ENCODE data around the gene PPP1R13B. TPM values are rescaled to one million over a fixed set of nuclear protein-coding genes. Genes with fewer than 3 reads are reported as not detected.

The PPP1R13B gene
- total and polyA plus RNA-seq, 2 experiments from 2014 or later: 2.0 to 8.5 TPM

DNA sequence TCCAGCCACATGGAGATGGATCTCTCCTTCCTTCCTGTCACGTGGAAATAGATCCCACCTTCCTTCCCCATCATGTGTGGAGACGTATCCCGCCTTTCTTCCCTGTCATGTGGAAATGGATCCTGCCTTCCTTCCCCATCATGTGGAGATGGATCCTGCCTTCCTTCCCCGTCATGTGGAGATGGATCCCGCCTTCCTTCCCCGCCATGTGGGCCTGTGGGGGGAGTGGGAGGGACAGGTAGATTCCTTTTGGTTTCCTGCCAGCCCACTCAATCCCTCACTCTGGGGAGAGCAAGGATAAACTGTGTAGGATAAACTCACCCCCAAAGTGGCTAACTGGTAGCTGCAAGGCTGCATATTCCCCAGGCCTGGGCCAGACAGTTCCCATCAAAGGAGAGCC is 49.2 kb upstream of the PPP1R13B start:
- H3K4me3 Mint-ChIP-seq: no peak overlapping the region

More for the DNA sequence above, 49.2 kb upstream of the PPP1R13B start:
- Histone ChIP-seq H3K79me2 (replicated peaks; ENCODE audit: insufficient read depth) (no peaks in the 10 kb centered on the region), H3K9me2 (ENCODE audit: insufficient read depth) (no peaks in the 10 kb centered on the region), H3K4me2 (no peak overlapping the region), H3K27me3 (ENCODE audit: insufficient read depth) (no peaks in the 10 kb centered on the region), H3F3A (replicated peaks; ENCODE audit: low read depth) (no peaks in the 10 kb centered on the region), H3K4me3 (no peak overlapping the region), H3K36me3 (ENCODE audit: insufficient read depth) (no peaks in the 10 kb centered on the region), H3K27ac (ENCODE audit: low read depth) (no peak overlapping the region), H3K4me1 (ENCODE audit: insufficient read depth) (no peaks in the 10 kb centered on the region), H4K20me1 (replicated peaks; ENCODE audit: insufficient read depth) (no peaks in the 10 kb centered on the region), H2AFZ (no peak overlapping the region)
- peaks cover 6% of the 10 kb centered on the region; the same call in 2 of the 3 replicates for H3K4me1 Mint-ChIP-seq
- ATAC-seq (no peak), DNase-seq (ENCODE audit: low spot score) (no peak)
- TF ChIP-seq POLR2AphosphoS5 (IDR thresholded peaks at IDR 0.05; ENCODE audit: low read depth): no peak
- no peak for TF ChIP-seq STAT1 (IDR thresholded peaks at IDR 0.05; ENCODE audit: unreplicated experiment)
- TF ChIP-seq, protein P1, sequence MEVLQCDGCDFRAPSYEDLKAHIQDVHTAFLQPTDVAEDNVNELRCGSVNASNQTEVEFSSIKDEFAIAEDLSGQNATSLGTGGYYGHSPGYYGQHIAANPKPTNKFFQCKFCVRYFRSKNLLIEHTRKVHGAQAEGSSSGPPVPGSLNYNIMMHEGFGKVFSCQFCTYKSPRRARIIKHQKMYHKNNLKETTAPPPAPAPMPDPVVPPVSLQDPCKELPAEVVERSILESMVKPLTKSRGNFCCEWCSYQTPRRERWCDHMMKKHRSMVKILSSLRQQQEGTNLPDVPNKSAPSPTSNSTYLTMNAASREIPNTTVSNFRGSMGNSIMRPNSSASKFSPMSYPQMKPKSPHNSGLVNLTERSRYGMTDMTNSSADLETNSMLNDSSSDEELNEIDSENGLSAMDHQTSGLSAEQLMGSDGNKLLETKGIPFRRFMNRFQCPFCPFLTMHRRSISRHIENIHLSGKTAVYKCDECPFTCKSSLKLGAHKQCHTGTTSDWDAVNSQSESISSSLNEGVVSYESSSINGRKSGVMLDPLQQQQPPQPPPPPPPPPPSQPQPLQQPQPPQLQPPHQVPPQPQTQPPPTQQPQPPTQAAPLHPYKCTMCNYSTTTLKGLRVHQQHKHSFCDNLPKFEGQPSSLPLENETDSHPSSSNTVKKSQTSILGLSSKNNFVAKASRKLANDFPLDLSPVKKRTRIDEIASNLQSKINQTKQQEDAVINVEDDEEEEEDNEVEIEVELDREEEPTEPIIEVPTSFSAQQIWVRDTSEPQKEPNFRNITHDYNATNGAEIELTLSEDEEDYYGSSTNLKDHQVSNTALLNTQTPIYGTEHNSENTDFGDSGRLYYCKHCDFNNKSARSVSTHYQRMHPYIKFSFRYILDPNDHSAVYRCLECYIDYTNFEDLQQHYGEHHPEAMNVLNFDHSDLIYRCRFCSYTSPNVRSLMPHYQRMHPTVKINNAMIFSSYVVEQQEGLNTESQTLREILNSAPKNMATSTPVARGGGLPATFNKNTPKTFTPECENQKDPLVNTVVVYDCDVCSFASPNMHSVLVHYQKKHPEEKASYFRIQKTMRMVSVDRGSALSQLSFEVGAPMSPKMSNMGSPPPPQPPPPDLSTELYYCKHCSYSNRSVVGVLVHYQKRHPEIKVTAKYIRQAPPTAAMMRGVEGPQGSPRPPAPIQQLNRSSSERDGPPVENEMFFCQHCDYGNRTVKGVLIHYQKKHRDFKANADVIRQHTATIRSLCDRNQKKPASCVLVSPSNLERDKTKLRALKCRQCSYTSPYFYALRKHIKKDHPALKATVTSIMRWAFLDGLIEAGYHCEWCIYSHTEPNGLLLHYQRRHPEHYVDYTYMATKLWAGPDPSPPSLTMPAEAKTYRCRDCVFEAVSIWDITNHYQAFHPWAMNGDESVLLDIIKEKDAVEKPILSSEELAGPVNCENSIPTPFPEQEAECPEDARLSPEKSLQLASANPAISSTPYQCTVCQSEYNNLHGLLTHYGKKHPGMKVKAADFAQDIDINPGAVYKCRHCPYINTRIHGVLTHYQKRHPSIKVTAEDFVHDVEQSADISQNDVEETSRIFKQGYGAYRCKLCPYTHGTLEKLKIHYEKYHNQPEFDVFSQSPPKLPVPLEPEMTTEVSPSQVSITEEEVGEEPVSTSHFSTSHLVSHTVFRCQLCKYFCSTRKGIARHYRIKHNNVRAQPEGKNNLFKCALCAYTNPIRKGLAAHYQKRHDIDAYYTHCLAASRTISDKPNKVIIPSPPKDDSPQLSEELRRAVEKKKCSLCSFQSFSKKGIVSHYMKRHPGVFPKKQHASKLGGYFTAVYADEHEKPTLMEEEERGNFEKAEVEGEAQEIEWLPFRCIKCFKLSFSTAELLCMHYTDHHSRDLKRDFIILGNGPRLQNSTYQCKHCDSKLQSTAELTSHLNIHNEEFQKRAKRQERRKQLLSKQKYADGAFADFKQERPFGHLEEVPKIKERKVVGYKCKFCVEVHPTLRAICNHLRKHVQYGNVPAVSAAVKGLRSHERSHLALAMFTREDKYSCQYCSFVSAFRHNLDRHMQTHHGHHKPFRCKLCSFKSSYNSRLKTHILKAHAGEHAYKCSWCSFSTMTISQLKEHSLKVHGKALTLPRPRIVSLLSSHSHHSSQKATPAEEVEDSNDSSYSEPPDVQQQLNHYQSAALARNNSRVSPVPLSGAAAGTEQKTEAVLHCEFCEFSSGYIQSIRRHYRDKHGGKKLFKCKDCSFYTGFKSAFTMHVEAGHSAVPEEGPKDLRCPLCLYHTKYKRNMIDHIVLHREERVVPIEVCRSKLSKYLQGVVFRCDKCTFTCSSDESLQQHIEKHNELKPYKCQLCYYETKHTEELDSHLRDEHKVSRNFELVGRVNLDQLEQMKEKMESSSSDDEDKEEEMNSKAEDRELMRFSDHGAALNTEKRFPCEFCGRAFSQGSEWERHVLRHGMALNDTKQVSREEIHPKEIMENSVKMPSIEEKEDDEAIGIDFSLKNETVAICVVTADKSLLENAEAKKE (CRISPR knock-in tag; IDR thresholded peaks at IDR 0.05): no peak
- no peak for TF ChIP-seq EZH2 (IDR thresholded peaks at IDR 0.05; ENCODE audit: low read depth, unreplicated experiment)
- no peak for TF ChIP-seq JUNB (IDR thresholded peaks at IDR 0.05; ENCODE audit: unreplicated experiment)
- no peak for TF ChIP-seq EZH2phosphoT487 (IDR thresholded peaks at IDR 0.05; ENCODE audit: unreplicated experiment)
- TF ChIP-seq, protein P2, sequence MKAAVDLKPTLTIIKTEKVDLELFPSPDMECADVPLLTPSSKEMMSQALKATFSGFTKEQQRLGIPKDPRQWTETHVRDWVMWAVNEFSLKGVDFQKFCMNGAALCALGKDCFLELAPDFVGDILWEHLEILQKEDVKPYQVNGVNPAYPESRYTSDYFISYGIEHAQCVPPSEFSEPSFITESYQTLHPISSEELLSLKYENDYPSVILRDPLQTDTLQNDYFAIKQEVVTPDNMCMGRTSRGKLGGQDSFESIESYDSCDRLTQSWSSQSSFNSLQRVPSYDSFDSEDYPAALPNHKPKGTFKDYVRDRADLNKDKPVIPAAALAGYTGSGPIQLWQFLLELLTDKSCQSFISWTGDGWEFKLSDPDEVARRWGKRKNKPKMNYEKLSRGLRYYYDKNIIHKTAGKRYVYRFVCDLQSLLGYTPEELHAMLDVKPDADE (IDR thresholded peaks at IDR 0.05): no peak
- no peak for TF ChIP-seq ZNF331 (CRISPR knock-in tag; IDR thresholded peaks at IDR 0.05; ENCODE audit: low read depth)
- no peak for TF ChIP-seq CREB1 (CRISPR knock-in tag; IDR thresholded peaks at IDR 0.05; ENCODE audit: low read depth)
- TF ChIP-seq ZNF114 (CRISPR knock-in tag; IDR thresholded peaks at IDR 0.05): no peak
- no peak for TF ChIP-seq NANOG (IDR thresholded peaks at IDR 0.05; ENCODE audit: borderline replicate concordance)
- TF ChIP-seq, protein P3, sequence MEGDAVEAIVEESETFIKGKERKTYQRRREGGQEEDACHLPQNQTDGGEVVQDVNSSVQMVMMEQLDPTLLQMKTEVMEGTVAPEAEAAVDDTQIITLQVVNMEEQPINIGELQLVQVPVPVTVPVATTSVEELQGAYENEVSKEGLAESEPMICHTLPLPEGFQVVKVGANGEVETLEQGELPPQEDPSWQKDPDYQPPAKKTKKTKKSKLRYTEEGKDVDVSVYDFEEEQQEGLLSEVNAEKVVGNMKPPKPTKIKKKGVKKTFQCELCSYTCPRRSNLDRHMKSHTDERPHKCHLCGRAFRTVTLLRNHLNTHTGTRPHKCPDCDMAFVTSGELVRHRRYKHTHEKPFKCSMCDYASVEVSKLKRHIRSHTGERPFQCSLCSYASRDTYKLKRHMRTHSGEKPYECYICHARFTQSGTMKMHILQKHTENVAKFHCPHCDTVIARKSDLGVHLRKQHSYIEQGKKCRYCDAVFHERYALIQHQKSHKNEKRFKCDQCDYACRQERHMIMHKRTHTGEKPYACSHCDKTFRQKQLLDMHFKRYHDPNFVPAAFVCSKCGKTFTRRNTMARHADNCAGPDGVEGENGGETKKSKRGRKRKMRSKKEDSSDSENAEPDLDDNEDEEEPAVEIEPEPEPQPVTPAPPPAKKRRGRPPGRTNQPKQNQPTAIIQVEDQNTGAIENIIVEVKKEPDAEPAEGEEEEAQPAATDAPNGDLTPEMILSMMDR (conservative IDR thresholded peaks at IDR 0.05; ENCODE audit: low read depth in 2 of 2): no peak
- TF ChIP-seq, protein P4, sequence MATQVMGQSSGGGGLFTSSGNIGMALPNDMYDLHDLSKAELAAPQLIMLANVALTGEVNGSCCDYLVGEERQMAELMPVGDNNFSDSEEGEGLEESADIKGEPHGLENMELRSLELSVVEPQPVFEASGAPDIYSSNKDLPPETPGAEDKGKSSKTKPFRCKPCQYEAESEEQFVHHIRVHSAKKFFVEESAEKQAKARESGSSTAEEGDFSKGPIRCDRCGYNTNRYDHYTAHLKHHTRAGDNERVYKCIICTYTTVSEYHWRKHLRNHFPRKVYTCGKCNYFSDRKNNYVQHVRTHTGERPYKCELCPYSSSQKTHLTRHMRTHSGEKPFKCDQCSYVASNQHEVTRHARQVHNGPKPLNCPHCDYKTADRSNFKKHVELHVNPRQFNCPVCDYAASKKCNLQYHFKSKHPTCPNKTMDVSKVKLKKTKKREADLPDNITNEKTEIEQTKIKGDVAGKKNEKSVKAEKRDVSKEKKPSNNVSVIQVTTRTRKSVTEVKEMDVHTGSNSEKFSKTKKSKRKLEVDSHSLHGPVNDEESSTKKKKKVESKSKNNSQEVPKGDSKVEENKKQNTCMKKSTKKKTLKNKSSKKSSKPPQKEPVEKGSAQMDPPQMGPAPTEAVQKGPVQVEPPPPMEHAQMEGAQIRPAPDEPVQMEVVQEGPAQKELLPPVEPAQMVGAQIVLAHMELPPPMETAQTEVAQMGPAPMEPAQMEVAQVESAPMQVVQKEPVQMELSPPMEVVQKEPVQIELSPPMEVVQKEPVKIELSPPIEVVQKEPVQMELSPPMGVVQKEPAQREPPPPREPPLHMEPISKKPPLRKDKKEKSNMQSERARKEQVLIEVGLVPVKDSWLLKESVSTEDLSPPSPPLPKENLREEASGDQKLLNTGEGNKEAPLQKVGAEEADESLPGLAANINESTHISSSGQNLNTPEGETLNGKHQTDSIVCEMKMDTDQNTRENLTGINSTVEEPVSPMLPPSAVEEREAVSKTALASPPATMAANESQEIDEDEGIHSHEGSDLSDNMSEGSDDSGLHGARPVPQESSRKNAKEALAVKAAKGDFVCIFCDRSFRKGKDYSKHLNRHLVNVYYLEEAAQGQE (IDR thresholded peaks at IDR 0.05; ENCODE audit: unreplicated experiment): no peak
- H3K36me3 Mint-ChIP-seq (ENCODE audit: low read depth): peaks cover 5% of the 10 kb centered on the region; the same call in 2 of the 3 replicates
- peaks cover 10% of the 10 kb centered on the region for H3K9me3 Mint-ChIP-seq
- H3K27me3 Mint-ChIP-seq (ENCODE audit: insufficient read depth, low read depth, poor library complexity): peaks cover 19% of the 10 kb centered on the region
- no peak overlapping the region for H3K27ac Mint-ChIP-seq

Data from GM23338 (cell line).